ENCODE data around the gene SOCS4.
"Not testable (repeated sequence)": the region's sequence is repeated elsewhere in the genome, so short reads cannot be mapped to it uniquely, and the experiment has no call there.

The SOCS4 gene

GRCh38 chr14:55052269-55052930 is 25.4 kb downstream of the SOCS4 start:
- FAIRE-seq, result no peak

- FAIRE-seq, result no peak
Measured at GRCh38 chr14:55053018-55053417, 26.0 kb downstream of the SOCS4 start.

DNA sequence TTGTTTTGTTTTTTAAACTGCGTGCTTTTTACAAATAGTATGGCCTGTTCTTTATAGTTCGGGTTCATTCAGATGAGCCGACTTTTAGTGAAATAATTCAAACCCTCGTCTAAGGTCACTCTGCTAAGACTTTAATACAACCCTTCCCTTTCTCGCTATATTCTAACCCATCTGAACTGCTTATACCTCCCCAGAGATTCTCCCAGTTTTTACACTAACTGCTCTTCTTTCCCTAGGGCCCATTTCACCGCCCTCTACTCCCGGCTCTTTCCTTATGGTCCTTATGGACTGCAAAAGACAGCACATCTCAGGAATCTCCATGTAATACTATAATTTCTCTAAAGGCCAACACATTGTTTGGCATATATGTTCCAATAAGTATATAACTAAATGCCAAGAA is 26.5 kb downstream of the SOCS4 start:
- no peak for FAIRE-seq

GRCh38 chr14:55054098-55054497 is 27.1 kb downstream of the SOCS4 start:
- FAIRE-seq, result no peak

DNA sequence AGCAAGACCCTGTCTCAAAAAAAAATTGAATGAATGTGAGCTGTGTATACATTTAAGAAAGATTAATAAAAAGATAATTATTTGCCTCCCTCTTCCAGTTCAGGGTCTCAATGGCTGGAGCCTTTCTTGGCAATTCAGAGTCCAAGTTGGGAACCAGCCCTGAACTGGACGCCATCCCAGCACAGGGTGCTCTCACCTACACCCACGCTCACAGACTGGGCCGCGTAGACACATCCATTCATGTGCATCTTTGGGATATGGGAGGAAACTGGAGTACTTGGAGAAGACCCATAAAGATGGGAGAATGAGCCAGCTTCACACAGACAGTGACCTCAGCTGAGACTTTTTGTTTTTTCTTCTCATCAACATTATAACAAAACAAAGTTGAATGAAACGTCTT is 30.9 kb downstream of the SOCS4 start:
- no peak for FAIRE-seq

GRCh38 chr14:55059333-55059732 is 32.3 kb downstream of the SOCS4 start:
- FAIRE-seq, result no peak

GRCh38 chr14:55062517-55063351 is 35.7 kb downstream of the SOCS4 start:
- FAIRE-seq, result no peak

- FAIRE-seq, result not testable (repeated sequence)
Measured at GRCh38 chr14:55064896-55065295, 37.9 kb downstream of the SOCS4 start.

- FAIRE-seq, result no peak
Measured at GRCh38 chr14:55065411-55065810, 38.4 kb downstream of the SOCS4 start.

- no peak for FAIRE-seq
Measured at GRCh38 chr14:55066223-55066622, 39.2 kb downstream of the SOCS4 start.

GRCh38 chr14:55070981-55071411 is 44.0 kb downstream of the SOCS4 start:
- no peak for FAIRE-seq

GRCh38 chr14:55071870-55072640 is 45.0 kb downstream of the SOCS4 start:
- FAIRE-seq, result no peak

DNA sequence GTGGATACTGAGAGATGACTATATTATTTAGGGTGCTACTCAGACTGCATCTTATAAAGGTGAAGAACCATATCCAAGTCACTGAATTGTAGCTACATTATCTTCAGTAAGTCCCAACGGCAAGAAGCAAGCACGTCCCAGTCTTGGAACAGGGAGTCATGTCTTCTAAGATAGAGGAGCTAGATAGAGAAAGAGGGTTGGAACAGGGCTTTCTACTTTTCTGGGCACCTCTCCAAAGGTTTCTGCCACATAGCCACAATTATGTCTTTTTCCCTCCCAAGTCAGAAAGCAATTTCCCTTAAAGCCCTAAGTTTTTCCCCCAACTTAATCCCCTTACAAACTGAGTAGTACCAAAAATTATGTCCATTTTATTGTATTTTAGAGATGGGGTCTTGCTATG is 46.8 kb downstream of the SOCS4 start:
- no peak for FAIRE-seq

GRCh38 chr14:55074662-55075061 is 47.6 kb downstream of the SOCS4 start:
- no peak for FAIRE-seq

DNA sequence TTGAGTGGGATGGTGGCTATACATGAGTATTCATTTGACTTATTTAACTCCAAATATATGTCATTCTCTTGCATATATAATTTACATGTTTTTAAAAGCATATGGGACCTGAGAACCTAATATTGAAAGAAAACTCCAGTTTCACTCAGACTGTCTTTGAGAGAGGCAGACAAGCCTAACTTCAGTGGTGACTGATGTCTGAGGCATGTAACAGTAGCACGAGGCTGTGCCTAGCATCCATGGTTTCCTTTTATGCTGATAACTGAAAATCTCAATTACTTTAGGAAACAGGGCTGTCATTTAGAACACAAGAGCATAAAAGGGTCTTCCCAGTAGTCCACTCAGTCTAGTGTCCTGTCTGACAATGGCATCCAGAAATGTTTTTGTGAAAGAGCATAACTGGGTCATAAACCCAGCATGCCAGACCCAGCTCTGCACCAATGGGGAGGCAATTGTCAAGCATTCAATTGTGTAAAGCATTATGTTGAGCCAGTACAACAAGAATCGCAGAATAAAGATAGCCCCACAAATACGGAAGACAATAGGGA is 48.7 kb downstream of the SOCS4 start:
- FAIRE-seq, result no peak

DNA sequence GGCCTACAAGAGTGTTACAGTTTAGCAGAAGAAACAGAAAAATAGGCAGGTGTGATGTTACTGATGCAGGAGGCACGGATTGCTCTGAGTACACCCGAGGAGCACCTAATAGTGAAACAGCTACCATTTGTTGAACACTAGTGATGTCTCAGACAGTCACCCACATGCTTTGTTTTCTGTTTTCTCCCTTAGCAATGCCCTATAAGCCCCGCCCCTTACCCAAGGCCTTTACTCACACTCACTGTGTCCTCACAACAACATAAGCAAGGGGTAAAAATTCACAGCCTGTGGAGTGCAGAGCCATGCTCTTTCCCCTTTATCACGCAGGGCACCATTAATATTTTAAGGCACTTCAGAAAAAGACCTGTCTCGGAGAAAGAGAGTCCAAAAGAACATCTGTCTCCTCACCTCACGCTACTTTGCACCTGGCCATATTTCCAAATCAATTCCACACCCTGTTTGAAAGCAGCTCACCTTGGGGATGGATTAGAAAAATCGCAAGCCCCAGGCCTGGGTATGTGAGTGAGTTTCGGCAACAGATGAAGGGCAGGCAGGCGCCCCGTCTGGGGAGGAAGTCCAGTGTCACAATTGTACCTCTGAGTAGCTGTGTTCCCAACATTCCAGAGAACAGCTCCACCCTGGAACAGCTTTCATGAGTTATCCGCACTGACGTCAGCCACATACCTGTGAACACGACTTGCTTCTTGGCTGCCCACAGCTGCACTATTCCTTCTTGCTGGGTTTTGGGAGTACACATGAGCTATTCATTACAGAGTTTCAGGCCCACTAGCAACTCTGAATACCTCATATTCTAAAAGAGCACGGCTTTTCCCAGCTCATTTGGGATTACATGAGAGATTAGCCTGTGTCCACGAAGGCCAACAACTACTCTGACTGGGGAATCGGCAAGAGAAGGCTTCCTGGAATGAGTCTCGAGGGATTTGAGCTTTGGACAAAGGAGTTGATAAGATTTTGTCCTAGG is 50.4 kb downstream of the SOCS4 start:
- no peak for FAIRE-seq

- FAIRE-seq, result not testable (repeated sequence)
Measured at GRCh38 chr14:55079961-55080360, 52.9 kb downstream of the SOCS4 start.

DNA sequence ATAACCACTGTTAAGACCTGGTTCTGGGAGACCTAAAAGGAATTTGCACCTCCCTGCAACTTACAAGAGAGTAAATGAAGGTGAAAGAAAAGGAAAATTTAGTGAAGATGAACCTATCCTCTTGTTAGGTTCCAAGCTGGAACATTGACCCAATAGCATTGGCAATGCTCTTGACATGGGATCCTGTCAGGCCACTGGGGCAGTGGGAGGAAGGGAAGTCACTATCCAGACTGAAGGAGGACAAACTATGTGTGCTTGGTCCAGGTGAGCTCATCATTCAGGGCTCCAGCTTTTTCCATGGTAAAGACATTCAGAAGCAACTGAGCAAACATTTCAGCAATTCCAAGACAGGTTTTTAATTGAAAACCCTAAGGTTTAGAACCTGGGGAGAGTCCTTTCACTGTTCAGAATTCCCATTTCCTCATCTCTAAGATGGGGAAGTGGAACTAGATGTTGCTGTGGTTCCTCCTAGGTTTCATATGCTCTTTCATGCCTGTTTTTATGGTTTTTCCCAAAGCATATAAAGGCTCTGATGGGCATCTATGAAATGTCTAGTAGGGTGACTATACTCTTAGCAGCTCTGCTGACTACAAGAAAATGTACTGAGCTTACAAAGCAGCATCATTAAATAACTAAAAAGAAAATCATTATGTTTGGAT is 57.5 kb downstream of the SOCS4 start:
- FAIRE-seq, result no peak

GRCh38 chr14:55085060-55085660 is 58.1 kb downstream of the SOCS4 start:
- FAIRE-seq, result no peak

DNA sequence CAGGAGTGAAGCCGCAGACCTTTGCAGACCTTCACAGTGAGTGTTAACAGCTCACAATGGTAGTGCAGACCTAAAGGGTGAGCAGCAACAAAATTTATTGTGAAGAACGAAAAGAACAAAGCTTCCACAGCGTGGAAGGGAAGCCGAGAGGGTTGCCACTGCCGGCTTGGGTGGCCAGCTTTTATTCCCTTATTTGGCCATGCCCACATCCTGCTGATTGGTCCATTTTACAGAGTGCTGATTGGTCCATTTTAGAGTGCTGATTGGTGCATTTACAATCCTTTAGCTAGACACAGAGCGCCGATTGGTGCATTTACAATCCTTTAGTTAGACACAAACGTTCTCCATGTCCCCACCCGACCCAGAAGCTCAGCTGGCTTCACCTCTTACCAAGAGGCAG is 59.9 kb downstream of the SOCS4 start:
- FAIRE-seq, result no peak

GRCh38 chr14:55088356-55088755 is 61.3 kb downstream of the SOCS4 start:
- no peak for FAIRE-seq

Data from G401.6 (cell line).